ENCODE results near the gene SLAMF8.
A peak's percentile ranks its signal among the peaks of the same experiment; 100 is the strongest.

The SLAMF8 gene

GRCh38 chr1:159826441-159827101 is at the start of gene SLAMF8:
Gene SLAMF8 (plus strand): TSS chr1:159826873. CDS start chr1:159826899, 26 bp downstream.
- DNase-seq (ENCODE audit: low read depth) = peak; percentile 27

DNA sequence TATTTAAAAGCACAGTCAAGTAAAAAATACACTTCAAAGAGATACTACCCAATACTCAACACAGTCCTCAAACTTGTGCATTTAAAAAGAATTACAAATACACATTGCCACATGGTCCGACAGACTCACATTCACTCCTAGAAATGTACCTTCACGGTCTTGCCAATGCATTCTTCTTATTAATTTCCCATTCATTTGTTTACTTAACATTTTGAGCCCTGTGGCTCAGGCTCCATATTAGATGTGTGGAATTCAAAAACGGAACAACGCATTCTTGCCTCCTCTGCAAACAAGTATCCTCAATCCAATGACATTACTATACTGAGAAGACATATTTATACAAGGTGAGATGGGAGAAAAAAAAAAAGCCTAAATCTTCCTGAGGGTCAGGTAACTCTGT is 48.4 kb upstream of the SLAMF8 start:
- peak; percentile 74 for DNase-seq (ENCODE audit: low read depth)

GRCh38 chr1:159779403-159779851 is 47.2 kb upstream of the SLAMF8 start:
- DNase-seq (ENCODE audit: low read depth) = peak; percentile 96

GRCh38 chr1:159780583-159781582 is 45.8 kb upstream of the SLAMF8 start, which contains the start of gene DUSP23:
Gene DUSP23 (plus strand): TSS chr1:159780962. CDS start chr1:159781101, 139 bp downstream.
- peak; percentile 99 for DNase-seq (ENCODE audit: low read depth)

GRCh38 chr1:159781992-159782391 is 44.7 kb upstream of the SLAMF8 start:
- DNase-seq (ENCODE audit: low read depth) = no peak

- DNase-seq (ENCODE audit: low read depth) = no peak
Observed at GRCh38 chr1:159783724-159784123, 42.9 kb upstream of the SLAMF8 start.

DNA sequence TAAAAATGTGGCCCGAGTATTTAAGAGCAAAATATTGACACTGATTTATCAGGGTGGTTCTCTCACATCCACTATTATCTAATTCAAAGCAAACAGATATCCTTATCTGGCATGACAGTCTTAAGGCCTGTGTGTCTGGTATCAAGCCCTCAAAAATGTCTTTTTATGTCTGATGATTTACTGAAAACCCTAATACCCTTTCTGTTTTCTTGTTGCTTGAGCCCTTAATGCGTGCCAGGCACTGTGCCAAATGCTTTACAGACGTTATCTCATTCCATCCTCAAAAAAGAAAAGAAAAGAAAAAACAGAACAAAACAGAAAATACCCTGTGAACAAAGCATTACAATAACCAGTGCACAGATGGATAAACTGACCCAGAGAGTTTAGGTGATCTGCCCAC is 40.2 kb upstream of the SLAMF8 start:
- DNase-seq (ENCODE audit: low read depth) = peak; percentile 80

DNA sequence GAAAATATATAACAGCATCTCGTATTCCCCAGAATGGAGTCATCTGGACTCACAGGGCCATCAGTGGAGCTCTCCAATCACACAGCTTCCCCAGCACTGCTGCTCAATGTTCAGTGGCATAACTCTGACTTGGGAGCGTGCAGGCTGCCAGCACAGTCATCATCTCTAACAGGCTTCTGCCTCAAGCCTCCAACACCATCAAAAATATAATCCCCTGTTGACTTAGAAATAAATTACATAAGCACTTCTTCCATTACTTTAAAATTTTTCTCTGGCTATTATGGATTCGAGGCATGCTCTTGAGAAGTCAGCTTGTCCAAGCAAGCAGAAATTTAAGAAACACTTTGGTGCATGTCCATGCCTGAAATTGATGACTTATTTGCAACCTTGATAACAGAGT is 39.7 kb upstream of the SLAMF8 start:
- peak; percentile 75 for DNase-seq (ENCODE audit: low read depth)

DNA sequence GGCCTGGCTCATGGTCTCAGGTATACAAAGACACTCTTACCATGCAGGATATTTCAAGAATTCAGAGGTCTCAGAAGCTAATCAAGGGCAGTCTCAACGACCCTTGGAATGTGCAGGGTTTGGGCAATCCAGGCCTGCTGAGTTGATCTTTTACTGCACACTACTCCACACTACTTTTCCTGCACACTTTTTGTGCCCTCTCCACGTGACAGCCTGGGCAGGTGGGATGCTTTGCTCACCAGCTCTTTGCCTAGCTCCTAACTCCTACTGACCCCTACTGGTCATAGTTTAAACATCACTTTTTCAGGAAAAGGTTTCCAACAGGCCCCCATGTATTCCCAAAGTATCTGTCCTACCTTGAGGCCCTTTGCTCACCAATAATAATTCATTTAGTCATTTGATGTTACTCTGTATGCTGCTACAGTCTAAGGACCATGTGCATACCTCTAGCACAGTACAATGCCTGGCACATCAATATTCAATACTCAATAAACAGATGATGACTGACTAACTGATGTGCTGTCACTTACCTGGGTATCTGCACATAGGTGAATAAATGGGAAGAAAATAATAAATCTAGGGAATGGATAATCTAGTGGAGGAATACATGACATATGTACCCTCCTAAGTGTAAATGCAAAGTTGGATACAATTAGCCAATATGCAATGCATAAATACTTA is 36.3 kb upstream of the SLAMF8 start:
- DNase-seq (ENCODE audit: low read depth) = peak; percentile 32

DNA sequence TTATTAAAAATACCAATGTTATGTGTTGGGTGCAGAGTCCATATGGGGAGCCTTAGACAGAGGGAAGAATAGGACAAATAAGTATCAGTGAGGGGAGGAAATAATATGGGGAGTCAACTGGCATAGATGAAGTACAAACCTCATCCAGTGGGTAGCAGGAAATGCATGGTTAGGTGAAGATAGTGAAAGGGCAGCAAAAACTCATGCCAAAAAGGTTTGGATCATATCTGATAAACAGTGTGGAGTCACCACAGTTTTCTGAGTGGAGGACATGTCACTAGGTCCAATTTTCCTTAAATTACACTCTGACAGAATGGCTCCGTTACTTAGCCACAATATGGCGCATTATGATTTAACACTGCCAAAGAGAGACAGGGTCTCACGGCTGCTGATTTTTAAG is 35.6 kb upstream of the SLAMF8 start:
- no peak for DNase-seq (ENCODE audit: low read depth)

- no peak for DNase-seq (ENCODE audit: low read depth)
Observed at GRCh38 chr1:159791461-159791860, 35.2 kb upstream of the SLAMF8 start.

DNA sequence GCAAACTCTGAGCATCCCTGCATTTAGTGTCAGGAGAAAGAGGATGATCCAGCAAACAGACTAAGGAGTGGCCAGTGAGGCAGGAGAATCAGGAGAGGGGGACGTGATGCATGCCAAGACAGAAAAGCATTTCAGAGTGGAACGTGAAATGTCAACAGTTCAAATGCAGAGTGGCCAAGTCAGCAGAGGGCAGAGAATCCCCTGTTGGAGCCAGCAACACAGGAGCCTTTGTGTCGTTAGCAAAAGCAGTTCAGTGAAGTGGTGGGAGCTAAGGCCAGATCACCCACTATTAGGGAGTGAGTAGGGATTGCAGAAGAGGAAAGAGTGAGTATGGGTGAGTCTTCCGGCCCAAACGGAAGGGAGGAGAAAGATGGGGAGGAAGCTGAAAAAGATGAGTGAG is 31.1 kb upstream of the SLAMF8 start:
- no peak for DNase-seq (ENCODE audit: low read depth)

DNA sequence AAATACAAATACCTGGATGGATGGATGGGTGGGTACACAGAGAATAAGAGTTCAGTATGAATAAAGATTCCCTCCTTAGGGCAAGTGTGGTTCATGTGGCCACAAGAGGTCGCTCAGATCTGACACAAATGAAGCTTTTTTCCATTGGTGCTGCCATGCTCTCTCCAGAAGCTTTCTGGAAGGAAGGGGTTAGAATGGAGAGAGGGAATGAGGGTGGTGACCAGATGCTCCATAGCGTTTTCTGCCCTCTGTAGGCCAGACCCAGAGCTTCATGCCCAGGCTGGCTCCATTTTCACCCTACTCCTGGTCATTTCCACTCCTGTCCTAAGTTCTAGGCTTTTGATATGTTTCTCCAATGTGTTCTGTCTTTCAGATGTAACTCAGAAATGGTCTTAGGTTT is 27.8 kb upstream of the SLAMF8 start:
- DNase-seq (ENCODE audit: low read depth) = peak; percentile 85

DNA sequence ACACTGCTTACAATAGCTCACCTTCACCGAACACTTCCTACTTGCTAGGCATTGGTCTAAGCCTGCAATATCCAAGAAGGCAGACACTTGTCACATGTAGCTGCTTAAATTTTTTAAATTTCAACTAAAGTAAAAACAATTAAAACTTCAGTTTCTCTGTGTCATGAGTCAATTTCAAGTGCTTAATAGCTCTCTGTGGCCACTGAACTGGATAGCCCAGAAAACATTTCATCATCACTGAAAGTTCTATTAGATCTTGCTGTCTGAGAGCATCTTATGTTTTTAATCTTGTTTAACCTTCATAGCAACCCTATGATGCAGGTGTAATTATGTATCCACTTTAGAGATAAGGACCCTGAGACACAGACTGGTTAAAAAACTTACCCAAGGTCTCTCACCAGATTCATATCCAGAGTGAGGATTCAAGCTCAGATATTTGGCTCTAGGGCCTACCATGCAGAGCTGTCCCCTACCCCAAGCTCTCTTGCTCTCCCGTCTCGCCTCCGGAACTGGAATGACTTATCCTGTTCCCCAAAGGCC is 27.2 kb upstream of the SLAMF8 start:
- DNase-seq (ENCODE audit: low read depth) = peak; percentile 21

GRCh38 chr1:159800177-159800930 is 26.3 kb upstream of the SLAMF8 start:
- no peak for DNase-seq (ENCODE audit: low read depth)

GRCh38 chr1:159802111-159802510 is 24.6 kb upstream of the SLAMF8 start, which contains the start of gene FCRL6:
Gene FCRL6 (plus strand): TSS chr1:159802360. CDS start chr1:159802425, 65 bp downstream.
- DNase-seq (ENCODE audit: low read depth) = no peak

- no peak for DNase-seq (ENCODE audit: low read depth)
Observed at GRCh38 chr1:159803956-159804689, 22.6 kb upstream of the SLAMF8 start.

GRCh38 chr1:159804924-159805323 is 21.7 kb upstream of the SLAMF8 start:
- DNase-seq (ENCODE audit: low read depth) = peak; percentile 31

DNA sequence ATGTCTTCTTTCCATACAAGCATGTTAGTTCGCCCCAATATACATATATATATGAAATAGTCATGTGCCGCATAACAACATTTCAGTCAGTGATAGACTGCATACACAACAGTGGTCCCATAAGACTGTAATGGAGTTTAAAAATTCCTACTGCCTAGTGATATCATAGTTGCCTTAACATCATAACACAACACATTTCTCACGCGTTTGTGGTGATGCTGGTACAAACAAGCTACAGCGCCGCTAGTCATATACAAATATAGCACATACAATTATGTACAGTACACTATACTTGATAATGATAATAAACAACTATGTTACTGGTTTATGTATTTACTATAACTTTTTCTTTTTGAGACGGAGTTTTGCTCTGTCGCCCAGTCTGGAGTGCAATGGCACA is 10.7 kb upstream of the SLAMF8 start:
- no peak for DNase-seq (ENCODE audit: low read depth)

GRCh38 chr1:159817276-159818041 is 9.2 kb upstream of the SLAMF8 start:
- DNase-seq (ENCODE audit: low read depth) = peak; percentile 20

All from iris pigment epithelial cell (primary cell).